Testis (tissue), 3 donors: ENCODE measurements around the gene CDKN1C. TPM values are rescaled to one million over a fixed set of nuclear protein-coding genes. Genes with fewer than 3 reads are reported as not detected.

Experiments used
- DNase-seq: peaks from one replicate; pipeline ENCODE4 v3.0.0-alpha.2; 2019
- H3K27ac ChIP-seq, 2 donors: fragments of 200-600 bp; sonication (generic); one replicate each; pipeline ENCODE4 v1.5.1; 2019
- H3K27me3 ChIP-seq: fragments of 200-600 bp; sonication (generic); one replicate; pipeline ENCODE4 v1.5.1; 2019
- H3K36me3 ChIP-seq: fragments of 200-600 bp; sonication (generic); one replicate; pipeline ENCODE4 v1.5.1; 2017; ENCODE audit warnings: low read depth; ENCODE audit errors: missing control alignments
- H3K4me1 ChIP-seq: fragments of 200-600 bp; sonication (generic); one replicate; pipeline ENCODE4 v1.5.1; 2019
- H3K4me3 ChIP-seq, 2 donors: fragments of 200-600 bp; sonication (generic); one replicate each; pipeline ENCODE4 v1.5.1; 2017 to 2019
- H3K9me3 ChIP-seq: fragments of 200-600 bp; sonication (generic); one replicate; pipeline ENCODE4 v1.5.1; 2017
- CTCF ChIP-seq, 3 experiments: fragments of 450-650 bp in 2 of 3; fragments of 200-600 bp in 1 of 3; sonication (generic) in 1 of 3; IDR thresholded peaks; one replicate each; pipeline ENCODE4 v1.5.1; 2016 to 2019; ENCODE audit warnings: antibody characterized with exemption in 3 of 3, mild to moderate bottlenecking in 2 of 3, moderate library complexity in 1 of 3
- POLR2A ChIP-seq: fragments of 450-650 bp; IDR thresholded peaks from one replicate; pipeline ENCODE4 v1.6.1; 2017; ENCODE audit warnings: antibody characterized with exemption, mild to moderate bottlenecking, moderate library complexity
- WGBS, 2 donors: methylation state at CpG; one replicate each; pipeline ENCODE4 v1.1.5; 2018; 5-methylcytosine and 5-hydroxymethylcytosine counted together
- intact Hi-C: fragments of 100-400 bp; cut with DNase I; formaldehyde crosslinking; loops from one replicate; pipeline ENCODE4 v1.15.1; 2023; ENCODE audit warnings: low total_unique reads
- polyA plus RNA-seq: library from polyadenylated mRNA; stranded (reverse); fragments of 350-450 nt; fragmentation: Illumina TruSeq; extraction: RNeasy Lipid Tissue Mini Kit (QIAGEN cat#74804); gene quantifications from one replicate; pipeline ENCODE4 v1.2.3, GENCODE V29; 2014; ENCODE audit warnings: low read depth, low replicate concordance; ENCODE audit not compliant: insufficient read depth
- total RNA-seq, 2 donors: library from RNA; depleted of rRNA; stranded (reverse); fragments of >200 nt; gene quantifications; one replicate each; pipeline ENCODE4 v1.2.3, GENCODE V29; 2016

Gene CDKN1C
- total and polyA plus RNA-seq, 3 donors from 2014 or later: 15.2 to 34.9 (median 24.3) TPM

GRCh38 chr11:2891326-2892214, 6.0 kb upstream of the CDKN1C start:
- H3K36me3 ChIP-seq: no peaks in the 10 kb centered on the region
- intact Hi-C loops: loop anchor here (10.0 kb wide), 1 partner anchor 467 kb away; no protein-coding TSS in a partner anchor
- peaks cover 43% of the 10 kb centered on the region for H3K4me1 ChIP-seq
- peak overlapping the region; percentile 90 to 97 for H3K27ac ChIP-seq
- H3K27me3 ChIP-seq: no peaks in the 10 kb centered on the region
- H3K4me3 ChIP-seq: no peak overlapping the region
- H3K9me3 ChIP-seq: no peaks in the 10 kb centered on the region
- peak; percentile 65 for DNase-seq
- TF ChIP-seq POLR2A: no peak
- TF ChIP-seq CTCF (IDR thresholded peaks at IDR 0.05): no peak
- WGBS, 2 donors: 39 to 65% methylated on average over 11 to 17 of the region's 17 CpGs

GRCh38 chr11:2890466-2891294, 5.1 kb upstream of the CDKN1C start:
- Histone ChIP-seq H3K4me3 (no peak overlapping the region), H3K27ac (peak overlapping the region; percentile 90 to 97)

GRCh38 chr11:2889362-2890273, 4.0 kb upstream of the CDKN1C start:
- Histone ChIP-seq H3K4me1 (peaks cover 48% of the 10 kb centered on the region), H3K27ac (peak overlapping the region; percentile 90 to 97), H3K4me3 (no peak overlapping the region), H3K9me3 (no peaks in the 10 kb centered on the region), H3K36me3 (no peaks in the 10 kb centered on the region), H3K27me3 (no peaks in the 10 kb centered on the region)
- TF ChIP-seq CTCF (IDR thresholded peaks at IDR 0.05) (no peak), POLR2A (no peak)
- WGBS, 2 donors: 84 to 89% methylated on average over 8 to 16 of the region's 16 CpGs
- intact Hi-C loops: loop anchor here (2.0 to 10.0 kb wide), 2 partner anchors 357 to 465 kb away; no protein-coding TSS in a partner anchor
- DNase-seq: no peak

More at GRCh38 chr11:2890466-2891294, 5.1 kb upstream of the CDKN1C start:
- WGBS, 2 donors: 34% methylated on average over 26 of the region's 28 CpGs; no CpG with 5 or more reads in 1 of the 2 donors
- Histone ChIP-seq H3K27me3 (no peaks in the 10 kb centered on the region), H3K4me1 (peaks cover 48% of the 10 kb centered on the region), H3K9me3 (no peaks in the 10 kb centered on the region), H3K36me3 (no peaks in the 10 kb centered on the region)
- intact Hi-C loops: loop anchor here (10.0 kb wide), 1 partner anchor 466 kb away; no protein-coding TSS in a partner anchor
- DNase-seq: peak; percentile 95
- TF ChIP-seq CTCF (IDR thresholded peaks at IDR 0.05) (no peak), POLR2A (no peak)

GRCh38 chr11:2888266-2888968, 2.8 kb upstream of the CDKN1C start:
- intact Hi-C loops: loop anchor here (2.0 kb wide), 1 partner anchor 356 kb away; no protein-coding TSS in a partner anchor
- DNase-seq: peak; percentile 96
- H3K4me1 ChIP-seq: peaks cover 48% of the 10 kb centered on the region
- H3K27ac ChIP-seq: peak overlapping the region in 1 of 2 donors; percentile 10
- WGBS, 2 donors: 38 to 61% methylated on average over 12 to 25 of the region's 25 CpGs
- no peaks in the 10 kb centered on the region for H3K9me3 ChIP-seq
- TF ChIP-seq CTCF (IDR thresholded peaks at IDR 0.05): peak; percentile 96 to 98 (median 97)
- TF ChIP-seq POLR2A: no peak
- H3K36me3 ChIP-seq: no peaks in the 10 kb centered on the region
- no peaks in the 10 kb centered on the region for H3K27me3 ChIP-seq
- no peak overlapping the region for H3K4me3 ChIP-seq
